HS-27A (cell line): ENCODE data around the gene LEP.
"Not testable (repeated sequence)": the region's sequence is repeated elsewhere in the genome, so short reads cannot be mapped to it uniquely, and the experiment has no call there.

ENCODE experiments used
- DNase-seq: peaks from one replicate; pipeline ENCODE4 v3.0.0-alpha.2; 2012; ENCODE audit warnings: low read depth, missing footprints

The LEP gene

DNA sequence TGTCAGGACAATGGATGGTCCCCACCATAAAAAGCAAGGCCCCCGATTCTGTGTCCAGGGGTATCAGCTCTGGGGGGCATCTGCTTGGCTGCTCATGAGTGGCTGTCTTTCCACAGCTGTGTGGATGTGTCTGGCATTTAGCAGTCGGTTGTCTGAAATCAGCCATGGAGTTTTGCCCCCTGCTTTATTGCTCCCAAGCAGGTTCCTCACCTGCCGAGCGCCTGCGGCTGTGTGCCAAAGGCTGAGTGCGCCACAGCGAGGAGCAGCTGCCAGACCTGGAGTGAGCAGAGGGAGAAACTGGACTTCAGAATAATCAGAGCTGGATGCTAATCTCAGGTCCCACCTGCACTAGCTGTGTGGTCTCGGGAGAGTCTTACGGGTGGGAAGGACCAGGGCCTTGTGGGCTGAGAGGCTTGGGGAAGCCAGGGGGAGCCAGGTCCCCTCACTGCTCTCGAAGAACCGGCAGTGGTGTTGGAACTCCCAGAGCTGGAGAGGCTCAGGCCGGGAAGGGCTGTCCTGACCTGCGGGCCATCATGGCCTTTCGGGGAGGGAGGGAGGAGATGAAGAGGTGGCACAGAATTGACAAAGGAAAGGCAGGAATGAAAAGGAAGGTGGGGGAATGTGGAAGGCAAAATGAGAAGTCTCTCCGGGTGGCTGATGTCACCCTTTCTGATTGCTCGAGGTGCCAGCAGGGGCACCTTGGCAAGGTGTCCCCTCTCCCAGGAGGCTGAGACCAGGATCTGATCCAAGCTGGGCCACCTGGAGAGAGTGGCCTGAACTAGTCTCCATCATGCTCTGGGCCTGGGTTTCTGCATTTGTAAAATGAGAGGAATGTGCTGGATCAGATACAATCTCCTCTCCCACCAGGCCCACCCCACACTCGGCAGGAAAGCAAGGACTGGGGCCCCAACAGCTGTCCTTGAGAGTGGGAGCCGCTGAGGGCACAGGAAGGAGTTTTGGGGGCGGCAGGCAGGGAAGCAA lies 30.2 kb upstream of the LEP start:
- DNase-seq, result no peak

DNA sequence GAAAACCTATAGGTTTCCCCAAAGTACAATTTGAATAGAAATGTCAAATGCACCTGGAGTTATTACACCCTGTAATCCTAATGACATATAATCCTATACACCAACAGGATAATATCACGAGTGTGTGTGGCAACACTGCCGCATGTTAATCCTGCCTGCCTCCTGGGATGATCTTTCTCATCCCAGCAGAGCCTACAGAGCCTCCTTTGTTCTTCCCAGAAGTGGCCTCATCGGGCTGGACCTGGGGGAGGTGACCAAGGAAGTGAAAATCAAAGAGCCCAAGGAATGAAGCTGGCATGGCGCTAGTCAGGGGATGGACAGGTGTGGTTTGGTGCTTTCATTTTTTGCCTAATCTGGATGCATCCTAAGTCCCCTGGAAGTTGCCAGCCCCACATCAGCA lies 29.5 kb upstream of the LEP start:
- no peak for DNase-seq

DNA sequence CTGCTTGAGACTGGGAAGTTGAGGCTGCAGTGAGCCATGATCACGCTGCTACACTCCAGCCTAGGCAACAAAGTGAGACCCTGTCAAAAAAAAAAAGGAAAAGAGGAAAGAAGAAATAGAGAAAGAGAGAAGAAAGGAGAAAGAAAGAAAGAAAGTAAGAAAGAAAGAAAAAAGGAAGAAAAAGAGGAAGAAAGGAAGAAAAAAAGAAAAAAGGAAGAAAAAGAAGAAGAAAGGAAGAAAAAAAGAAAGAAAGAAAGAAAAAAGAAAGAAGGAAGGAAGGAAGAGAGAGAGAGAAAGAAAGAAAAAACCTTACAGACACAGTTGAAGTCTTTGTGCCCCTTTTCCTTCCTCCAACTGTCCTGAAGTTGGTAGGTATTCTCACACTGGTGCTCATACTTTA lies 26.6 kb upstream of the LEP start:
- no peak for DNase-seq

- peak; percentile 63 for DNase-seq
Measured at GRCh38 chr7:128215281-128215680, 25.8 kb upstream of the LEP start.

- DNase-seq, result peak; percentile 71
Measured at GRCh38 chr7:128215739-128216138, 25.3 kb upstream of the LEP start.

GRCh38 chr7:128217030-128217805 lies 23.9 kb upstream of the LEP start:
- DNase-seq, result peak; percentile 89

DNA sequence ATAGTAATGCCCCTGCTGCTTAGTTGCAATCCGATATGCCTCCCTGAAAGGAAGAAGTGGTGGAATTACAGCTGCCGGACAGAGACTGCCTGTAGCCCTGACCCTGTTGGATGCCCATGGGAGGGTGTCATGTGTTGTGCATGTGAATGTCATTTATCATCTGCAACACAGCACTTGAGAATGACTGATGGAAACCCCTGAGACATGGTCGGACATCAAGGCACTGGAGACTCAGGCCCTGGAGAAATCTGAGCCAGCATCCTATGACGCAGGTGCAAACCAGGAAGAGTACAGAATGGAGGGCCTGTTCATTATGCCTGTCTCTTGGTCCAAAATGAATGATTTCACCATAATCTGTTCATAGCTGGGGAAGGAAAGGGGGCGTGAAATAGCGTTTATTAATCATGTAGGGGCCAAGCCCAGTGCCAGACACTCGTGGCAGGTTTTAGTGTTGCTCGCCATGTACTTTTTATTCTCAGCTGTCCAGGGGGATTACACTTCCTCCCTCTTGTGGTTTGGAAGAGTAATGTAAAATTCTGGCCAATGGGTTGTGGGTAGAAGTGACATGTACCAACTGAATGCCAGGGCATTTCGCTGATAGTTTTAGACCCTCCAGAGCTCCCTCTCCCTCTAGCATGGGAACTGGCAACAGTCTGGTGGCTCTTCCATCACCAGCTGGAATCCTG lies 23.0 kb upstream of the LEP start:
- no peak for DNase-seq

GRCh38 chr7:128219636-128220035 lies 21.4 kb upstream of the LEP start:
- no peak for DNase-seq

- DNase-seq, result peak; percentile 57
Measured at GRCh38 chr7:128221929-128222403, 19.1 kb upstream of the LEP start.

- DNase-seq, result no peak
Measured at GRCh38 chr7:128226132-128226980, 14.7 kb upstream of the LEP start.

- no peak for DNase-seq
Measured at GRCh38 chr7:128227271-128227670, 13.8 kb upstream of the LEP start.

DNA sequence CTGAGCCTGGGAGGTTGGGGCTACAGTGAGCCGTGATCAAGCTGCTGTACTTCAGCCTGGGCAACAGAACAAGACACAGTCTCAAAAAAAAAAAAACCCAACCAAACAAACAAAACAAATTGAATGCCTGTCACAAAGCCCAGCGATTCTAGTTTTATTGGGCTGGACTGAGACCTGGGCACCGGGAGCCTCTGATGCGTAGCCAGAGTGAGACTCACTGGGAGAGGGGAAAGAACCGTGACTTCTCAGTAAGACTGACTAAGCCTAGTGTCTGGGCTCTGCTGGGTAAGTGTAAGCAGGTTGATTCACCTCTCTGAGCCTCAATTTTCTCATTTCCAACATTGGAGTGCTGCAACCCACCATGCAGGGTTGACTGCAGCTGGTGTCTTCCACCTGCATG lies 10.1 kb upstream of the LEP start:
- no peak for DNase-seq

DNA sequence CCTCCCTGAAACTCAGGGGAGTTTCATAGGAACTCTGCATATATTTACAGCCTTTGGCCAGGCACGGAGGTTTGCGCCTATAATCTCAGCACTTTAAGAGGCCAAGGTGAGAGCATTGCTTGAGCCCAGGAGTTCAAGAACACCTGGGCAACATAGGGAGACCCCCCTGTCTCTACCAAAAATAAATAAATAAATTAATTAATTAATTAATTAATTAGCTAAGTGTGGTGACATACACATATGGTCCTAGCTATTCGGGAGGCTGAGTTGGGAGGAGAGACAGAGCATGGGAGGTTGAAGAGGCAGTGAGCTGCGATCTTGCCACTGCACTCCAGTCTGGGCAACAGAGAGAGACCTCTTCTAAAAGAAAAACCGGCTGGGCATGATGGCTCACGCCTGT lies 9.4 kb upstream of the LEP start:
- no peak for DNase-seq

DNA sequence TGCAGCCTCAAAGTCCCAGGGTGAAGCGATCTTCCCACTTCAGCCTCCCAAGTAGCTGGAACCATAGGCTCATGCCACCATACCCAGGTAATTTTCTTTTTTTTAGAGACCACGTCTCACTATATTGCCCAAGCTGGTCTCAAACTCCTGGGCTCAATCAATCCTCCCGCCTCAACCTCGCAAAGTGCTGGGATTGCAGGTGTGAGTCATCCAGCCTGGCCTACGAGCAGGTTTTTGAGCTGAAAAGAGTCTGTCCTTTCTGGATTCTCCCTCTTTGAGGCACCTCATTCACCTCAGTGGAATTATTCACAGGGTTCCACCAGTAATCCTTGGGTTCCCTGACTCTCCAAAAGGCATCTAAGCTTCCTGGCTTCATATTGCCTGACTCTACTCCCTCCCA lies 7.6 kb upstream of the LEP start:
- no peak for DNase-seq

DNA sequence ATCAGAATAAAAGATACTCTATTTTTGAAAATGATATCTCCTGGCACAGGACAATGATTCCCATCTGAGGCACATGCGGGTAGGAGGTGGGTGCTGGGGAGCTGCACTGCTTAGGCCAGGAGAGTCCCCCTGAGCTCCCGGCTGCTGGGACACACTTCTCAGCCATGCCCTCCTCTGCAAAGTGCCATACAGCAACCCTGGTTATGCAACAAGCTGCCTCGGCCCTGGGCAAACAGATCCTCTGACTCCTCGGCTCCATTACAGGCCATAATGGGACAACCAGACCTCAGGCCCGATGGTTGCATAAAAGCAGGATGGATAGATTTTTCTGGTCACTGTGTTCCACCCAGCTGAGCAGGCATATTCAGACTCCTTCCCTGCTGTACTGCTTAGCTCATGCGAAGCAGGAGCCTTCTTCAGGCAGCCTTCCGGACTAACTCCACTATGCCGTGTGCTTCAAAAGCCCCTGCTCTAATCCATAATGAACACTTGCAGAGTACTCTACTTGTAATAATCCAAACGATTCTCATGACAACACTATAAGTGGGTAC lies 6.5 kb upstream of the LEP start:
- DNase-seq, result no peak

DNA sequence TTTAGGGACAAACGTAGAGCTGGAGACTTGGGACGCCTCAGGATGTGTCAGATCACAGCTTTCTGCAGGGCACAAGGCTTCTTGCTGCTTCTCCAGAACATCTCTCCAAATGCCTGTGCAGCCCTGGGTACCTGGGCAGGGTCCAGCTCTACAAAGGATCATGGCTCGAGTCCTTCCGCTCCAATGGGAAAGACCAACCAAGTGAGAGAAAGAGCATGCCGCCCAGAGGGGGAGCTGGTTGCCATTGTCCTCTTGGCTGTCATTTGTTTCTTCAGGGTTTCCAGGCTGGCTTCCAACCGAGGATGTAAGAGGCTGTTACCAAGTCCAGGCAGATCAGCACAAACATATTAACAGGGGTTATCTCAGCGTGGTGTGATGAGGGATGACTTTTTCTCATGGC lies 5.6 kb upstream of the LEP start:
- no peak for DNase-seq

DNA sequence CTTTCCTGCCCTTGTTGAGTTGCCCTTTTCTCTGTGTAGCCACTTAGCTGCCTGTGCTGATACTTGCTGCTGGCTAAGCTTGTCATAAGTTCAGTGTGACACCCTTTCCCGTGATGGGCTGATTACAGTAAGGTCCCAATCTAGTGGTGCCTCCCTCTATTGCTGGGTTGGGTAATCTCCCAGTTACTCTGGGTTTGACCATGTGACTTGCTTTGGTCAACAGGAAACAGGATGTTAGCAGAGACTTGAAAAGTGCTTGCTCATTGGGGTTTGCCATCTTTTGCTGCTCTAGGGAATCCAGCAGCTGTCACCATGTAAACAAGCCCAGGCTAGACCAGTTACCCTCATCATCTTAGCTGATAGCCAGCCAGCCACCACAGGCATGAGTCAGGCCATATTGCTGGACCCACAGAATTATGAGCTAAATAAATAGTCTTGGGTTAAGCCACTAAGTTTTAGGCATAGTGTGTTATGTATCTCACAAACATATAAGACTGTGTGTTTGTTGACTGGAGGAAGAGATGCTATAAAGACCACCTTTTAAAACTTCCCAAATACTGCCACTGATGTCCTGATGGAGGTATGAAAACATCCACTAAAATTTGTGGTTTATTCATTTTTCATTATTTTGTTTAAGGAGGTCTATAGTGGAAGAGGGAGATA lies 4.0 kb upstream of the LEP start:
- DNase-seq, result no peak

- not testable (repeated sequence) for DNase-seq
Measured at GRCh38 chr7:128239146-128239545, 1.9 kb upstream of the LEP start.

DNA sequence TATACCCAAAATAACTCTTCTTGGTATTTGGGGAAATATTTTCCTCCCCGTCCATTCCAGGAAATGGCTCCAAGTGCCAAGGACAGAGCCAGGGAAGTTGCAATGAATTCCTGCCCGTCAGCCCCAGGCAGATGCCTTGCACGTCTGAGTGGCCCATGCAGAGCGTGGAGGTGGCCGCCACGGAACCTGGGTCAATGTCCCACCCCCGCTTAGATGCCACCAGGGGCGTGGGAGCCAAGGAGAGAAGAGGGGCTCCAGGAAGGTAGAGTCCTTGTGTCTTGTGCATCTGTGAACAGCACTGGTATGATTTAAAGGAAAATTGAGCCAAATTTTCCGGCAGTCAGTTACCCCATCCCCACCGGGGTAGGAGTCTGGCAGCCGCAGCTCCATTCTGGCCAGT lies 1.6 kb downstream of the LEP start:
- no peak for DNase-seq

DNA sequence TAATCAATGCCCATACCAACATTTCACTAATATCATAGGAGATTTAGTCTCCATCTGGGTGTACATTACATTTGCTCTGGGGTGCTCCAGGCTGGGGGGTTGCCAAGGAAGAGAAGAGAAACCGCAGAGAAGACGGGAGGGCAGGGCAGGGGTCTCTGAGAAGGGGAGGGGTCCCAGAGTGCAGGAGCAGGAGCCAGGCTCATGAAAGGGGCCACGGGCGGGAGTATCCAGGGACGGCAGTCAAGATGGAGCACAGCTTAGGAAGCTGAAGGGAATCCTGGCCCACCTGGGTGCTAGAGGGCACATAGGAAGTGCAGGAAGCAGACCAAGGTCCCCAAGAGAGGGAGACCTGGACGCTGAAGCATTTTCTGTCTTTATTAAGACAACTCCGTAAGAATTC lies 2.2 kb downstream of the LEP start:
- no peak for DNase-seq

DNA sequence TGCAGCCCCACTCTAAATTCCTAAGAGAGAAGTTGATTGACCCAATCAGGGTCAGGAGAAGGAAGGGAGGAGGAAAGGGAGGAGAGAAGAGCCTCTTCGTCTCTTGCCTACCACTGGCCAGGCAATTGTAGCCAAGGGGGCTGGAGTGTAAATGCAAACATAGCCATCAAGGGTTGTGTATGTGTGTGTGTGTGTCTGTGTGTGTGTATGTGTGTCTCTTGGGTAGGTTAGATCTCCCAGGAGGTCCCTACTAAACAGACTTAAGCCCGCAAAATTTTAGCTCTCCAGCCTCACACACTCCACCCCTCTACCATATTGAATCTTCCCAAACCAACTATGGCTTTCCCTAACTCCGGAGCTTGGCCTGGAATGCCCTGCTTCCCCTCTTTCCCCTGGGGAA lies 3.8 kb downstream of the LEP start:
- no peak for DNase-seq
